GM19351 (cell line): ENCODE results near the gene C8G.

Source experiments
- ATAC-seq: cut with Tn5 transposase; IDR thresholded peaks from one replicate; pipeline ENCODE4 v1.9.1; 2021; ENCODE audit warnings: mild to moderate bottlenecking, moderate library complexity; ENCODE audit not compliant: unreplicated experiment

Gene C8G

GRCh38 chr9:136920069-136920468, 25.0 kb upstream of the C8G start:
- ATAC-seq, result no peak

GRCh38 chr9:136920734-136921231, 24.3 kb upstream of the C8G start:
- ATAC-seq, result no peak

- ATAC-seq, result no peak
These were observed 23.7 kb upstream of the C8G start for GRCh38 chr9:136921307-136921706.

- no peak for ATAC-seq
These were observed 23.3 kb upstream of the C8G start for GRCh38 chr9:136921718-136922117.

GRCh38 chr9:136922540-136922939, 22.5 kb upstream of the C8G start:
- no peak for ATAC-seq

GRCh38 chr9:136923881-136924280, 21.2 kb upstream of the C8G start:
- no peak for ATAC-seq

GRCh38 chr9:136925414-136926153, 19.5 kb upstream of the C8G start:
- ATAC-seq, result no peak

GRCh38 chr9:136926154-136926704, 18.8 kb upstream of the C8G start:
- no peak for ATAC-seq

- no peak for ATAC-seq
These were observed 18.3 kb upstream of the C8G start for GRCh38 chr9:136926749-136927148.

- ATAC-seq, result no peak
These were observed 17.4 kb upstream of the C8G start for GRCh38 chr9:136927343-136928271.

GRCh38 chr9:136928591-136928990, 16.5 kb upstream of the C8G start:
- no peak for ATAC-seq

GRCh38 chr9:136930014-136930413, 15.0 kb upstream of the C8G start:
- ATAC-seq, result no peak

GRCh38 chr9:136931611-136932130, 13.4 kb upstream of the C8G start:
- ATAC-seq, result no peak

GRCh38 chr9:136934277-136934676, 10.8 kb upstream of the C8G start:
- ATAC-seq, result no peak

GRCh38 chr9:136935651-136936050, 9.4 kb upstream of the C8G start:
- no peak for ATAC-seq

- ATAC-seq, result no peak
These were observed 8.3 kb upstream of the C8G start for GRCh38 chr9:136936645-136937170.

GRCh38 chr9:136937186-136938001, 7.6 kb upstream of the C8G start:
- no peak for ATAC-seq

- ATAC-seq, result no peak
These were observed 5.5 kb upstream of the C8G start for GRCh38 chr9:136939431-136939995.

GRCh38 chr9:136939996-136940525, 5.0 kb upstream of the C8G start:
- ATAC-seq, result no peak
